T-helper 2 cell treated with Interferon-gamma antibody and Interleukin-4, amounts not matched to agents 5 μg/mL and 100 μg/mL, for 36 hours (primary cell): Measurements from ENCODE around the gene ITGA5.

Experiments
- DNase-seq: peaks from one replicate; pipeline ENCODE4 v3.0.0; 2021; ENCODE audit warnings: low spot score
- H3K27ac Mint-ChIP-seq: one replicate; pipeline ENCODE4 v1.8.0; 2021; ENCODE audit warnings: mild to moderate bottlenecking, mixed read lengths
- H3K27me3 Mint-ChIP-seq: one replicate; pipeline ENCODE4 v1.8.0; 2021; ENCODE audit warnings: low read depth, mixed read lengths
- H3K36me3 Mint-ChIP-seq: one replicate; pipeline ENCODE4 v1.8.0; 2021; ENCODE audit warnings: low read depth, mixed read lengths
- H3K4me1 Mint-ChIP-seq: one replicate; pipeline ENCODE4 v1.8.0; 2021; ENCODE audit warnings: low read depth, mixed read lengths
- H3K4me3 Mint-ChIP-seq: one replicate; pipeline ENCODE4 v1.8.0; 2022; ENCODE audit warnings: mild to moderate bottlenecking, moderate library complexity, mixed read lengths
- H3K9me3 Mint-ChIP-seq: one replicate; pipeline ENCODE4 v1.8.0; 2021; ENCODE audit warnings: mixed read lengths

ITGA5 gene

DNA sequence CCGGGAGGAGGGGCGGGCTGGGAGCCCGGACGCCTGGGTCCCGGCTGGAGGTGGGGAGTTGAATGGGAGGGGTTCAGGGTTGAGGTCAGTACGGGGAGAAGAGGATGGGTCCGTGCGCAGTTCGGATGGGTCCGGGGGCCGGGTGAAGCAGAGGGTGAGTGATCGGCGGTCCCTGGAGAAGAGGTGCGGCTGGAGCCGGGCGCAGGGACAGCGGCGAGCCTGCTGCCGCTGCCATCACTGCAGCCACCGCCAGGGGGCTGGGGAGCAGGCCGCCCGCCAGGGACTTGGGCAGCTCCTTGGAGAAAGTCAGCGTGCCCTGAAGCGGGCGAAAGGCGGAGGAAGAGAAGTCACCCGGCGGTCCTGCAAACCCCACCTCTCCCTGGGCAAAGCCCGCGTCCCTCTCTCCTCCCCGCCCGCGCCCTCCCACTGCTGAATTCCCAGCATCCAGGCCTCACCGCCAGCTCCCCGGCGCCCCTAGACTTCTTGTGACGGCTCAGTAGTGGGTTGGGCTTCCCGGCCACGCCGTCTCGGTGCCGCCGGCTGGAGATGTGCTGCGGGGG, 48.8 kb downstream of the ITGA5 start:
- Mint-ChIP-seq H3K4me3 (no peak overlapping the region), H3K27ac (no peak overlapping the region)

DNA sequence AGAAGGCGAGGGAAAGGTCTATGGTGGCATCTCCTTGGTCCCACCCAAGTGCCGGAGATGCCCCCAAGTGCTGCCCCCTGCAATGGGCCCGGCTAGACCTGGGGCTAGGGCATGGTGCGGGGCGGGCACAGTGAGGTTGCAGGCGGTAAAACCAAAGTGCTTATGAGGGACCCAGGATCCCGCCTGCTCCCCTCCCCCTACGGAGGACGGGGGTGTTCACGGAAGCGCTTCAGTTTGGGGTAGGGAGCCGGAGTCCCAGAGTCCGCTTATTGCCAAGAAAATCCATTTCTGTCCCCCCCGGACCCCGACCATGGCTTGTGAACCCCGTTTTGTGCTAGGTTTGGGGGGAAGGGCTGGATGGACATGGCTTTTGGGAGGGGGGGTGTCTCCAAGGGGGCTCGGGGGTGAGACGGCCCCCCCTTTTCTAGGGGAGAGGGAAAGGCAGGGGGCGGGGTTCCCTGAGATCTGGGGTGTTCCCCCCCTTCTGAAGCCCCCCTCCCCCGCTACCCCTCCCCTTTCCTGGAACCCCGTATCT, 49.4 kb downstream of the ITGA5 start:
- no peaks in the 10 kb centered on the region for H3K36me3 Mint-ChIP-seq
- peaks cover 3% of the 10 kb centered on the region for H3K27me3 Mint-ChIP-seq
- H3K9me3 Mint-ChIP-seq, result no peaks in the 10 kb centered on the region
- DNase-seq, result no peak
- H3K4me3 Mint-ChIP-seq, result peak overlapping the region; percentile 37
- no peak overlapping the region for H3K27ac Mint-ChIP-seq
- peaks cover 25% of the 10 kb centered on the region for H3K4me1 Mint-ChIP-seq

More for the DNA sequence above, 48.8 kb downstream of the ITGA5 start:
- peaks cover 3% of the 10 kb centered on the region for H3K27me3 Mint-ChIP-seq
- H3K4me1 Mint-ChIP-seq, result peaks cover 21% of the 10 kb centered on the region
- H3K36me3 Mint-ChIP-seq, result no peaks in the 10 kb centered on the region
- H3K9me3 Mint-ChIP-seq, result no peaks in the 10 kb centered on the region
- DNase-seq, result no peak

DNA sequence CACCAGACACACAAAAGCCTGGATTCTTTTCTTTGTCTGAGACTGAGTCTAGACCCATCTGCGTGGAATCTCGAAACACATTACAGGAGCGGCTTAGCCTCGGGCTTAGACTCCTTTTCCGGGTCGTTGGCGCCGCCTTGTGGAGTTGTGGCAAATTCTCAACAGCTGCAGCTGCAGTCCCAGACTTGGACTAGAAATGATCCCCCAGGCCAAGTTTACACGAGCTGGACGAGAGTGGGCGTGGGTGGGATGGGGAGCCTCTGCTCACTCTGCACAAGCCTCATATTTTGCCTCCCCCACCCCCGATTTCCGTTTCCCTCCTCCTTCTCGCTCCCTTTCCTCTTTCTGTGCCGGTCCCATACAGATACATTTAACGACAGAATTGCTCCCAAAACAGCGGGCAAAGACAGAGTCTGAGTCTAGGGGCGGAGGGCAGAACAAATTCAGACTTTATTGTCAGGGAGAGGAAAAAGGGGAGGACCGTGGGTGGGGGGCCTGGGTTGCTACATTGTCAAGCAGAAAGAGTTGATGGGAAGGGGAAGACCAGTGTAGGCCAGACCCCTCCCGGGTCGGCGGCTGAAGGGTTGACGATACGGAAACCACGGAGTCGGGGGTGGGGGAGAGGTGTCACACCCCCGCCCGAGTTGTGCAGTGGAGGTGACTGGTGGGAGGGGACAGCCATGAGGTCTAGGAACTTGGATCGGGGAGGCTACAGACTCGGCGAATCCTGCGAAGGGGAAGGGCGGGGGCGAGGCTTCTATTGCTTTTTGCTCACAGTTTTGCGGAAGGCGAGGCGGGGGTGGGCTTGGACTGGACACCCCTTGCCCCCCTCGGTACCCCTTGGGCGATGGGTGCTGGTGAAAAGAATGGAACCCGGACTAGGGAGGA, 50.1 kb downstream of the ITGA5 start:
- H3K9me3 Mint-ChIP-seq, result no peaks in the 10 kb centered on the region
- peaks cover 3% of the 10 kb centered on the region for H3K27me3 Mint-ChIP-seq
- peak overlapping the region; percentile 37 for H3K4me3 Mint-ChIP-seq
- peak; percentile 76 for DNase-seq
- H3K4me1 Mint-ChIP-seq, result peaks cover 32% of the 10 kb centered on the region
- peak overlapping the region; percentile 42 for H3K27ac Mint-ChIP-seq
- H3K36me3 Mint-ChIP-seq, result no peaks in the 10 kb centered on the region

DNA sequence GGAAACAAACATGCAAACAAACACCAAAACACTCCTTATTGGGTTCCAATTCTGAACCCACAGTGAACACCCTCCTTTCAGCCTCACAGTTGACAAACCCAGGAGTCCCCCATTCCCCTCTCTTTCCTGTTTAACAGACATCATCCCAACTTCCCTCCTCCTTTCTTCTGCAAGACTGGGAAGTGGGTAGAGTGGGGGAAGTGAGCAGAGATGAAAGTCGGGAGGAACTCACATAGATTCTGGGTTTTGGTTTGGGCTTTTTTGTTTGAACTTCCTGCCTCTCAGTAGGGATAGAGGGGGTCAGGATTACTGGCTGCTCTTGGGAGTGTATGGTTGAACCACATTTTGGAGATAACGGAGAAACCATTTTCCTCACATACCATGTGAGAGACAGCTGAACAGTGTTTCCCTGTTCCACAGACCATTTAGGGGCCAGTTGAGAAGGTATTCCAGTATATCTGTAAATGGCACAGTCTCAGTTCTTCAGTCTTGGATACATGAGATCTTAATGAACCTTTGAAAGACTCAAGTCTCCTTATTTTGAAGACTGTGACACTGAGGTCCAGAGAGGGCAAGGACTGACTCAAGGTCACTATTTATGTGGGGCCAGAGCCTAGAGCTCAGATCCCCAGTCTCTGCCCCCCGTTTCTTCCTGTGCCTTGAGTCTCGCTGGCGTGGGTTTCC, 50.9 kb downstream of the ITGA5 start:
- H3K4me1 Mint-ChIP-seq, result peaks cover 35% of the 10 kb centered on the region
- DNase-seq, result no peak
- peak overlapping the region; percentile 42 for H3K27ac Mint-ChIP-seq

DNA sequence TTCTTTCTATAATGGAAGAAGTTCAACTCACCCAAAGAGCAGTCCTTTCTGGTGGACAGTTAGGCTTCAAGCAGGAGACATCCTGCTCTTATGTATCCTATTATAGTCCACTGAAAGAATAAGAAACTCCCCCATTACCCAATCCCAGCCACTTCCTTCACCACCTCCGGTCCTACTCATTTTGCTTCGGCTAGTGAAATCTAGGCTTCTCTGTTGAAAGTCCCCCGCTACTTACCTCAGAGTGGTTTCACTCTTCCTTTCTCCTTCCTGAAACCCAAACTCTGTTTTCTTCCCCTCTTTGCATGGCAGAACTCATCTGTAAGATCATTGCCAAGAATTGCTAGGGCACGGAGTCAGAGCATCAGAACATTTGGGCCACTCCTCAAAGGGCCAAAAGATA, 54.7 kb downstream of the ITGA5 start, which contains the start of gene GPR84:
Gene GPR84, minus strand, starts transcription at position 74 of the 400 bp plus-strand sequence. CDS start 635 bp downstream, outside the sequence.
- H3K36me3 Mint-ChIP-seq, result no peaks in the 10 kb centered on the region
- no peaks in the 10 kb centered on the region for H3K9me3 Mint-ChIP-seq
- H3K4me1 Mint-ChIP-seq, result peaks cover 42% of the 10 kb centered on the region
- H3K4me3 Mint-ChIP-seq, result peak within 1 kb of the TSS; percentile 59
- peaks cover 3% of the 10 kb centered on the region for H3K27me3 Mint-ChIP-seq
- peak; percentile 62 for DNase-seq
- peak within 1 kb of the TSS; percentile 66 for H3K27ac Mint-ChIP-seq

More for the DNA sequence above, 50.9 kb downstream of the ITGA5 start:
- no peaks in the 10 kb centered on the region for H3K36me3 Mint-ChIP-seq
- H3K9me3 Mint-ChIP-seq, result no peaks in the 10 kb centered on the region
- peaks cover 3% of the 10 kb centered on the region for H3K27me3 Mint-ChIP-seq
- H3K4me3 Mint-ChIP-seq, result peak overlapping the region; percentile 37

DNA sequence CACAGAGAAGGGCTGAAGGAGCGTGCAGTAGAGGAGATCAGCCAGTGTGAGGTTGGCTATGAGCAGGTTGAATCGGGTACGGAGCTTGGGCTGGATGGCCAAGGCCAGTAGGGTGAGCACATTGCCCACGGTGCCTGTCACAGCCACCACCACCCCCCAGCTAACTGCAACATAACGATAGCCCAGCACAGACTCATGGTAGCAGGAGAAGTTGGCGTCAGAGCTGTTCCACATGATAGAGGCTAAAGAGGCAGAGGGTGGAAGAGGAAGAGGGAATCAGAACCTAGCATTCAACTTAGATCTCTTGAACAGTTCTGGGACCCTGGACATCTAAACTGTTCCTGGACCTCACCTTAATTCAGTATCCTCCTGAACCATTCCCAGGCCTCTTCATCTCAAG, 55.4 kb downstream of the ITGA5 start:
- H3K36me3 Mint-ChIP-seq, result no peaks in the 10 kb centered on the region
- no peak overlapping the region for H3K27ac Mint-ChIP-seq
- H3K4me1 Mint-ChIP-seq, result peaks cover 35% of the 10 kb centered on the region
- H3K9me3 Mint-ChIP-seq, result no peaks in the 10 kb centered on the region
- H3K27me3 Mint-ChIP-seq, result peaks cover 3% of the 10 kb centered on the region
- peak overlapping the region; percentile 59 for H3K4me3 Mint-ChIP-seq
- DNase-seq, result no peak

DNA sequence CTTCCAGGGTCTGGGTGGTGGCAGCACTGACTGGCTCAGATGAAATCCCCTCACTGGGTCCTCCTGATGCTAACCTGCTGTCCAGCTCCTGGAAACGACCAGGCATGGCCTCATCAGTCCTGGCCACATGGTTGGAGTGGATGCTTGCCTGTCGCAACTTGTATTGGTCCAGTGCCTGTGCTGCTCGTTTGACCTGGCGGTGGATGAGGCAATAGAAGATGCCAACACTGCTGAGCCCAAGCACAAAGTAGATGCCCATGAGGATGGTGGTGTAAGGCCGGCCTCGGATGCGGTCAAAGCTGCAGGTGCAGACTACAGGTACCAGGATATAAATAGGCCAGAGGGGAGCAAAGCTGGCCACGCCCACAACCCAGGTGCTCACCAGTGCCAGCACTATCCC, 56.0 kb downstream of the ITGA5 start:
- H3K4me3 Mint-ChIP-seq, result no peak overlapping the region
- no peak for DNase-seq
- no peaks in the 10 kb centered on the region for H3K9me3 Mint-ChIP-seq
- H3K36me3 Mint-ChIP-seq, result no peaks in the 10 kb centered on the region
- H3K27ac Mint-ChIP-seq, result no peak overlapping the region
- peaks cover 3% of the 10 kb centered on the region for H3K27me3 Mint-ChIP-seq
- peaks cover 30% of the 10 kb centered on the region for H3K4me1 Mint-ChIP-seq

DNA sequence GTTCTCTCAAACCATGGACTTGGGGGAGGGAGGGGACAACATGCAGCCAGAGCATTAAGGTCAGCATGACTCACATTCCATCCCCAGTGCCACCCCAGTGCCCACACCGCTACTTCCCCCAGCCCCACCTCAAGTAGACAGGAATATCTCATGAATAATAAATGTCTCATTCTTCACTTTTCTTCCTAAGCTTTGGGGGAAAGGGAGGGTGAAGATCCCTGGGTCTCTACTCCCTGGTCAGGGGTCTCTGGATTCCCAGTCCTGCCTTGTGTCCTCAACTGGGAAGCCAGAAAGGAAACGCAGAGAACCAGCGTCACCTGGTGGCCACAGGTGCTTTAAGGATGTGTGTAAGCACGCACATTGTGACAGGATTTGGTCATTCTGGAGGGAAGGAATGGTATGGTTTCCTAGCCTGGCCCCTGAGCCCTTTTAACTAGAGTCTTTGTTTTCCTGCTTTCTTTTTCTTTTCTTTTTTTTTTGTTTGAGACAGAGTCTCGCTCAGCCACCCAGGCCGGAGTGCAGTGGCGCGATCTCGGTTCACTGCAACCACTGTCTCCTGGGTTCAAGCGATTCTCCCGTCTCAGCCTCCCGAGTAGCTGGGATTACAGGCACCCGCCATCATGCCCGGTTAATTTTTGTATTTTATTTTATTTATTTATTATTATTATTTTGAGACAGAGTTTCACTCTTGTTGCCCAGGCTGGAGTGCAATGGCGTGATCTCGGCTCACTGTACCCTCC, 58.2 kb downstream of the ITGA5 start:
- Mint-ChIP-seq H3K9me3 (no peaks in the 10 kb centered on the region), H3K4me3 (no peak overlapping the region), H3K27me3 (no peaks in the 10 kb centered on the region), H3K27ac (peak overlapping the region; percentile 55), H3K36me3 (no peaks in the 10 kb centered on the region), H3K4me1 (peaks cover 28% of the 10 kb centered on the region)
- peak; percentile 44 for DNase-seq

DNA sequence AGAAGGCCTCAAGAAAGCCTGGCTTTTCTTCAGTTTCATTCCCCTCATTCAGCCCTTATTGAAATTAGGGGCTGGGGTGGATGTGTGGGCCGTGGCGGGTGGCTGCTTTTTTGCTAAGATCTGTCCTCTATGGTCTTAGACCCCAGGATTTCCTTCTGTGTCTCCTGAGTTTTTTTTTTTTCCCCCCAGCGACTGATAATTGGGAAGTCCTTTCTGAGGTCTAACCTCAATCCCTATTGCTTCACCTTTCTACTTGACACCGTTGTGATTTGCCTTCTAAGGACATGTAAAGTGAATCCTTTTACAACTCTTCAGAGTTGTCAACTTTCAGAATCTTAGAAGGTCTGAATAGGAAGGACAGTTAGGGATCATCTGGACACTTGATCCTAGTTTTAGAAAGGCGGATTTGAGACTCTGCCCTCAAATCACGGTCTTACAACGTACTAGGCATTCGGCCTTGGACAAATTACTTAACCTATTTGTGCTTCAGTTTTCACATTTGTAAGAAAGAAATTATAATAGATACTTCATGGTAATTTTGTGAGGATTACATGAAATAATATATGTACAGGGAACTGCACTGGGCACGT, 59.2 kb downstream of the ITGA5 start:
- Mint-ChIP-seq H3K27me3 (no peaks in the 10 kb centered on the region), H3K4me1 (peaks cover 25% of the 10 kb centered on the region), H3K36me3 (no peaks in the 10 kb centered on the region), H3K27ac (no peak overlapping the region), H3K4me3 (no peak overlapping the region), H3K9me3 (no peaks in the 10 kb centered on the region)
- DNase-seq, result no peak

DNA sequence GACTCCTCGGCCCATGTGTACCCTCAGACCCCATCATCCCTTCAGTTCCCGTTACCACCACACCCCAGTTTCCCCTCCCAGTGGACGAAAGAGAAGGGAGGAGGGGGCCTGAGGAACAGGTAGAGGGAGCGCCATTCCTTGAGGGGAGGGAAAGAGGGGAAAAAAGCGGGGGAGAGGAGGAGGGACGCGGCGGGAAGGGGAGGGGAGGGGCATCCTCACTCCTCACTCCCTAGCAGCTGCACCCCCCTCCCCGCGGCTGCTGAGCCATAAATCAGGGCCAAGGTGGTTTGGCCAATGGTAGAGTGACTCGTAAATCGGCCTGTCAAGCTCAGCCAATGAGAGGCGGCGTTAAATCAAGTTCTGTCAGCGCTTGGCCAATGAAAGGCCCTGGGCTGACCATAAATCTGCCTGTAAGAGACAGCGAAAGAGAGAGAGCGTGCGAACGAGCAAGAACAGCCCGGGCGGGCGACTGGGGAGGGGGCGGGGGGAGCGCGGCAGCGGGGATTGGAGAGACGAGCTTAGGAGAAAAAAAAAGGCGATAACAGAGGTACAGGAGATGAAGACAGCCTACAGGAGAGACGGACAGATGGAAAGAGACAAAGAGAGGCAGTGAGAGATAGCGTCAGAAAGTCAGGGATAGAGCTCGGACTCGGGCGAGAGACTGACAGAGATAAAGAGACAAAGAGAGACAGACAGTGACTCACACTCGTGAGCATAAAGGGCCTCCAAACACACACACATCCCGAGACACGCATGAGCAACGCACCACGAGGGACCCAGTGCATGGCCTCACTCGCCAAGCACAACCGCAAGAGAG, 59.9 kb downstream of the ITGA5 start:
- peak; percentile 94 for DNase-seq
- Mint-ChIP-seq H3K27me3 (no peaks in the 10 kb centered on the region), H3K4me3 (no peak overlapping the region), H3K9me3 (no peaks in the 10 kb centered on the region), H3K27ac (no peak overlapping the region), H3K4me1 (peaks cover 18% of the 10 kb centered on the region), H3K36me3 (no peaks in the 10 kb centered on the region)

DNA sequence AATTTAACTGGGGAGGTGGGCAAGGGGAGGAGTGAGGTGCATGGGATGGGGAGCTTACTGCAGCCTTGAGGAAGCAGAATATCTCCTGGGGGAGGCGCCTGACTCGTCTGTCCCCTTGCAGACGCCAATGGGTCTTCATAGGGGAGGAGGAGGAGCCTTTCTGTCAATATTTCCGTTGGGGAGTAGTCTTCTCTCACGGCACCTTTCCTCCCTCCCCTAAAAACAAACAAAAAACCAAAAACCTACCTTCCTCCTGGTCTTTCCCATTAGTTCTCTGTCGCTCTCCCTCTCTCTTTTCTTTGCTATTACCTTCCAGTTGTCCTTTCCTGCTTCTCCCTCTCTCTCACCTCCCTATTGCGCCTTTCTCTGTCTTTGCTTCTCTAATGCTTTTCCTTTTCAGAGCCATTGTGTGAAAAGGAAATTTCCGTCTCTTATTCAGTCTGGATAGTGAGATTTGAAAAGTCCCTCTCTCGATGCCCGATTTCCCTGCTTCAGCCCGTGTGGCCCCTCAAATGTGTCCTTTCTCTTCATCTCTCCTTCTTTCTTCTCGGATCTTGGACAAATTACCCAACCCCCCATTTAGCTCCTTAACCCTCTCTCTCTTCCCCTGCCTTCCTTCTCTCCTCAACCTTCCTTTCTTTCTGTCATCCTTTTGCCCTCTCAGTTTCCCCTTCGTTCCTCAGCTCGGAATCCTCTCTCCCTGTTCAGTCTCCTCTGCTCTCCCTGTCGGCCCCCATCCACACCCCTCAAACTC, 60.7 kb downstream of the ITGA5 start:
- H3K4me1 Mint-ChIP-seq, result peaks cover 13% of the 10 kb centered on the region

More for the DNA sequence above, 60.7 kb downstream of the ITGA5 start:
- Mint-ChIP-seq H3K27me3 (no peaks in the 10 kb centered on the region), H3K4me3 (no peak overlapping the region), H3K27ac (no peak overlapping the region), H3K36me3 (no peaks in the 10 kb centered on the region), H3K9me3 (no peaks in the 10 kb centered on the region)
- DNase-seq, result peak; percentile 44
